ENCODE measurements around the gene PITPNM3. TPM values are rescaled to one million over a fixed set of nuclear protein-coding genes. Genes with fewer than 3 reads are reported as not detected.

Gene PITPNM3
- total RNA-seq, 1 donor from 2014 or later, result 0.72 TPM

GRCh38 chr17:6592173-6592572 lies 35.8 kb upstream of the PITPNM3 start:
- H3K27ac Mint-ChIP-seq (ENCODE audit: unreplicated experiment), result no peak overlapping the region
- TF ChIP-seq CTCF (IDR thresholded peaks at IDR 0.05; ENCODE audit: unreplicated experiment), result no peak
- H3K36me3 Mint-ChIP-seq (ENCODE audit: low read depth, unreplicated experiment), result peaks cover 42% of the 10 kb centered on the region
- peaks cover 8% of the 10 kb centered on the region for H3K4me1 Mint-ChIP-seq (ENCODE audit: unreplicated experiment)
- no peak overlapping the region for H3K4me3 Mint-ChIP-seq (ENCODE audit: unreplicated experiment)
- no peaks in the 10 kb centered on the region for H3K27me3 Mint-ChIP-seq (ENCODE audit: unreplicated experiment)
- no peak for DNase-seq (ENCODE audit: low spot score)
- no peaks in the 10 kb centered on the region for H3K9me3 Mint-ChIP-seq (ENCODE audit: unreplicated experiment)

- H3K4me3 Mint-ChIP-seq (ENCODE audit: unreplicated experiment), result peak overlapping the region; percentile 34
- no peak for TF ChIP-seq CTCF (IDR thresholded peaks at IDR 0.05; ENCODE audit: unreplicated experiment)
- no peak overlapping the region for H3K27ac Mint-ChIP-seq (ENCODE audit: unreplicated experiment)
- no peaks in the 10 kb centered on the region for H3K27me3 Mint-ChIP-seq (ENCODE audit: unreplicated experiment)
- H3K4me1 Mint-ChIP-seq (ENCODE audit: unreplicated experiment), result peaks cover 8% of the 10 kb centered on the region
- H3K36me3 Mint-ChIP-seq (ENCODE audit: low read depth, unreplicated experiment), result peaks cover 42% of the 10 kb centered on the region
- no peak for DNase-seq (ENCODE audit: low spot score)
- no peaks in the 10 kb centered on the region for H3K9me3 Mint-ChIP-seq (ENCODE audit: unreplicated experiment)
Observed at GRCh38 chr17:6591599-6592158, 35.3 kb upstream of the PITPNM3 start.

- no peak for DNase-seq (ENCODE audit: low spot score)
- H3K27me3 Mint-ChIP-seq (ENCODE audit: unreplicated experiment), result no peaks in the 10 kb centered on the region
- peaks cover 3% of the 10 kb centered on the region for H3K9me3 Mint-ChIP-seq (ENCODE audit: unreplicated experiment)
- H3K36me3 Mint-ChIP-seq (ENCODE audit: low read depth, unreplicated experiment), result peaks cover 55% of the 10 kb centered on the region
- no peak overlapping the region for H3K4me3 Mint-ChIP-seq (ENCODE audit: unreplicated experiment)
- H3K4me1 Mint-ChIP-seq (ENCODE audit: unreplicated experiment), result peaks cover 8% of the 10 kb centered on the region
- no peak overlapping the region for H3K27ac Mint-ChIP-seq (ENCODE audit: unreplicated experiment)
- TF ChIP-seq CTCF (IDR thresholded peaks at IDR 0.05; ENCODE audit: unreplicated experiment), result no peak
Observed at GRCh38 chr17:6589266-6589946, 33.1 kb upstream of the PITPNM3 start.

GRCh38 chr17:6588165-6588564 lies 31.8 kb upstream of the PITPNM3 start:
- H3K9me3 Mint-ChIP-seq (ENCODE audit: unreplicated experiment), result peaks cover 3% of the 10 kb centered on the region
- peaks cover 67% of the 10 kb centered on the region for H3K36me3 Mint-ChIP-seq (ENCODE audit: low read depth, unreplicated experiment)
- H3K4me1 Mint-ChIP-seq (ENCODE audit: unreplicated experiment), result peaks cover 8% of the 10 kb centered on the region
- TF ChIP-seq CTCF (IDR thresholded peaks at IDR 0.05; ENCODE audit: unreplicated experiment), result no peak
- DNase-seq (ENCODE audit: low spot score), result no peak
- H3K27ac Mint-ChIP-seq (ENCODE audit: unreplicated experiment), result peak overlapping the region; percentile 58
- H3K4me3 Mint-ChIP-seq (ENCODE audit: unreplicated experiment), result no peak overlapping the region
- H3K27me3 Mint-ChIP-seq (ENCODE audit: unreplicated experiment), result no peaks in the 10 kb centered on the region

- Mint-ChIP-seq H3K4me1 (ENCODE audit: unreplicated experiment) (peaks cover 8% of the 10 kb centered on the region), H3K36me3 (ENCODE audit: low read depth, unreplicated experiment) (peaks cover 72% of the 10 kb centered on the region), H3K4me3 (ENCODE audit: unreplicated experiment) (no peak overlapping the region), H3K27me3 (ENCODE audit: unreplicated experiment) (no peaks in the 10 kb centered on the region), H3K9me3 (ENCODE audit: unreplicated experiment) (peaks cover 3% of the 10 kb centered on the region), H3K27ac (ENCODE audit: unreplicated experiment) (peak overlapping the region; percentile 58)
- no peak for TF ChIP-seq CTCF (IDR thresholded peaks at IDR 0.05; ENCODE audit: unreplicated experiment)
- no peak for DNase-seq (ENCODE audit: low spot score)
Observed at GRCh38 chr17:6587310-6587709, 31.0 kb upstream of the PITPNM3 start.

Data from endothelial cell (in vitro differentiated cells).